ENCODE measurements around the gene ATG10.
A peak's percentile ranks its signal among the peaks of the same experiment; 100 is the strongest.
"Not testable (repeated sequence)": the region's sequence is repeated elsewhere in the genome, so short reads cannot be mapped to it uniquely, and the experiment has no call there.

Gene ATG10

GRCh38 chr5:81971712-81972491, at the start of gene ATG10:
Gene ATG10, plus strand, starts transcription at chr5:81972023. Its CDS starts 15,548 bp downstream, at chr5:81987571.
- peak; percentile 79 for DNase-seq

- no peak for DNase-seq
Measured at GRCh38 chr5:81922854-81923279, 49.0 kb upstream of the ATG10 start.

GRCh38 chr5:81924442-81924841, 47.4 kb upstream of the ATG10 start:
- DNase-seq: no peak

GRCh38 chr5:81925009-81925408, 46.8 kb upstream of the ATG10 start:
- DNase-seq: no peak

GRCh38 chr5:81925981-81926380, 45.8 kb upstream of the ATG10 start:
- DNase-seq: no peak

GRCh38 chr5:81936066-81936465, 35.8 kb upstream of the ATG10 start:
- no peak for DNase-seq

GRCh38 chr5:81936750-81937149, 35.1 kb upstream of the ATG10 start:
- no peak for DNase-seq

GRCh38 chr5:81942746-81943145, 29.1 kb upstream of the ATG10 start:
- no peak for DNase-seq

GRCh38 chr5:81948349-81948748, 23.5 kb upstream of the ATG10 start:
- DNase-seq: no peak

- no peak for DNase-seq
Measured at GRCh38 chr5:81949462-81949861, 22.4 kb upstream of the ATG10 start.

GRCh38 chr5:81950996-81951395, 20.8 kb upstream of the ATG10 start:
- no peak for DNase-seq

- not testable (repeated sequence) for DNase-seq
Measured at GRCh38 chr5:81954796-81955195, 17.0 kb upstream of the ATG10 start.

GRCh38 chr5:81958129-81958528, 13.7 kb upstream of the ATG10 start:
- not testable (repeated sequence) for DNase-seq

GRCh38 chr5:81961651-81962440, 10.0 kb upstream of the ATG10 start:
- no peak for DNase-seq

- DNase-seq: no peak
Measured at GRCh38 chr5:81963544-81963943, 8.3 kb upstream of the ATG10 start.

- DNase-seq: no peak
Measured at GRCh38 chr5:81965524-81965923, 6.3 kb upstream of the ATG10 start.

- DNase-seq: no peak
Measured at GRCh38 chr5:81969226-81969625, 2.6 kb upstream of the ATG10 start.

- DNase-seq: no peak
Measured at GRCh38 chr5:81969912-81970311, 1.9 kb upstream of the ATG10 start.

GRCh38 chr5:81971111-81971711, 612 bp upstream of the ATG10 start:
- DNase-seq: no peak

- no peak for DNase-seq
Measured at GRCh38 chr5:81972492-81972783, 615 bp downstream of the ATG10 start.

- DNase-seq: no peak
Measured at GRCh38 chr5:81980160-81980559, 8.3 kb downstream of the ATG10 start.

GRCh38 chr5:81980598-81981260, 8.9 kb downstream of the ATG10 start:
- no peak for DNase-seq

- not testable (repeated sequence) for DNase-seq
Measured at GRCh38 chr5:81982172-81982685, 10.4 kb downstream of the ATG10 start.
